Measurements from ENCODE around the gene FMR1.
A peak's percentile ranks its signal among the peaks of the same experiment; 100 is the strongest.

Gene FMR1

GRCh38 chrX:147914591-147914990 lies 2.9 kb downstream of the FMR1 start:
- DNase-seq (ENCODE audit: low read depth in 1 of 2, low spot score in 1 of 2): no peak

DNA sequence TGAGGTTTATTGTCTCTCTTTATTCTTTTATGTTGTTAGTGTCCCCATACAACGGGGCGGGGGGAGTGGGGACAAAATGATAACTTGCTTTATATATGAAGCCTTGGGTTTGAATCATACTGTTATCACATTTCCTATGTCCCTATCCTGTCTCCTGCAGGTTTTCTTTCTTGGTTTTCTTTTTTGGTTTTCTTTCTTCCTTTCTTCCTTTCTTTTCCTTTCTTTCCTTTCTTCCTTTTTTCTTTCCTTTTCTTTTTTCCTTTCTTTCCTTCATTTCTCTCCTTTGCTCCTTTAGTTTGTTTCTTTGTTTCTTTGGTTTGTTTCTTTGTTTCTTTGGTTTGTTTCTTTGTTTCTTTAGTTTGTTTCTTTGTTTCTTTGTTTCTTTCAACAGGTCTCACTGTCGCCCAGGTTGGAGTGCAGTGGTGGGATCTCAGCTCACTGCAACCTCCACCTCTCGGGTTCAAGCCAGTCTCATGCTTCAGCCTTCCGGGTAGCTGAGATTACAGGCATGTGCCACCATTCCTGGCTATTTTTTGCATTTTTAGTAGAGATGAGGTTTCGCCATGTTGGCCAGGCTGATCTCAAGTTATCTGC lies 4.8 kb downstream of the FMR1 start:
- DNase-seq (ENCODE audit: low read depth in 1 of 2, low spot score in 1 of 2): no peak

DNA sequence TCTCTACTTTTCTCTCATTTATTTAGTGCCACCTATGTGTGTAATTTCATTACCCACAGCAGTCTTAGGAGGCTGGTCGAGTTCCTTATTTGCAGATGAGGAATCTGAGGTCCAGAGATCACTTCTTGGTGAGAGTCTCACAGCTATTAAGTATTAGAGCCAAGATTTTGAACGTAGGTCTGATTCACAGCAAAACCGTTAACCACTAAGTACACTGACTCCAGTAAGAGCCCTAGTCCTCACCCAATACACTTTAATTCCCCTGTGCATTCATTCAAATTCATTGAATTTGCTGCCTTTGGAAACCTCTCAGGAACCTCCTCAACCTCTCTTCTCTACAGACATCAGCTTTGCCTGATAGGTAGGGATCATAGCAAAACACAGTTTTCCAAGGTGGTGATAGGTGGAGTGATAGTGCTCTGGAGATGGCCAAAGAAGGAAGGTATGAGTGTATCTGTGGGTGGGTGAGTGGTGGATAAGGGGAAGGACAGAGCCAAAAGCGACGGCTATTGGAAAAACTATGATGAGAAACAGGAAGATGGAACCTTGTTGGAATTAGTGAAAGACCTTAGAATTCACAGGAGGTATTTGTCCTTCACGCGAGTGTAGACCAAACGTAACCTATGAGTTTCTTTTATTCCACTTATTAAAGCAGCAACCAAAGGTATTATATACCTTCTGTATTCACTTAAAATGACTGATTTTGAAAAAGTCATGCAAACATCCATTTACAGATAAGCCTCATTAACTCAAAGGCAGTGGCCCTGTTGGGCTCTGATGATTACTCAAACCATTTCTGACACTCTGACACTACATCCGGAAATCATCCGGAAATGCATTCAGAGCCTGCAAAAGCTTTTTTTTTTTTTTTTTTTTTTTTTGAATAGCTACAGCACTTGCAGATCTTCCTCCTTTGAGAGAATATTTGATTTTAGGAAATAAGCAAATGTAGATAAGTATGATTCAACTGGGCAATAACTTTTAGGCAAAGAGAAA lies 6.3 kb downstream of the FMR1 start:
- peak in 1 of 2 donors; percentile 13 for DNase-seq (ENCODE audit: low read depth in 1 of 2, low spot score in 1 of 2)

GRCh38 chrX:147920161-147920666 lies 8.5 kb downstream of the FMR1 start:
- DNase-seq (ENCODE audit: low read depth in 1 of 2, low spot score in 1 of 2): no peak

DNA sequence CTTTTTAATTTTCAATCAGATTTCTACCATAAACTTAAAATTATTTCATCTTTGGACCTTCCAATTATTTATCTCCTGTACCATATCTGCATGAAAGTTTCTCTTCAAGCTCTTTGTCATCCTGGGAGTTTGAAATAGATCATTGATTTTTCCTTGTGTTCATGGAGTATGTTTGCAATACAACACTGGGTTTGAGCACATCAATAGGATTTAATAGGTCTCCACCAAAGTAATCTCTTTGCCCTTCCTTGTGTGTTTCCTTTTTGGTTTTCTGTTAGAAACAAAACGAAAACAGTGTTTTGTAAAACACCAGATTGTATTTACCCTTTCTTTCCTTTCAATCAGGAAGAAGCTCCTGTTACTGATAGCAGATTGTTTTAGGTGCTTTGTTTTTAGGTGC lies 11.9 kb downstream of the FMR1 start:
- no peak for DNase-seq (ENCODE audit: low read depth in 1 of 2, low spot score in 1 of 2)

GRCh38 chrX:147927256-147927655 lies 15.5 kb downstream of the FMR1 start:
- DNase-seq (ENCODE audit: low read depth in 1 of 2, low spot score in 1 of 2): no peak

- no peak for DNase-seq (ENCODE audit: low read depth in 1 of 2, low spot score in 1 of 2)
These were observed 22.1 kb downstream of the FMR1 start for GRCh38 chrX:147933815-147934214.

GRCh38 chrX:147935156-147935758 lies 23.5 kb downstream of the FMR1 start:
- DNase-seq (ENCODE audit: low read depth in 1 of 2, low spot score in 1 of 2): no peak

- DNase-seq (ENCODE audit: low read depth in 1 of 2, low spot score in 1 of 2): no peak
These were observed 33.6 kb downstream of the FMR1 start for GRCh38 chrX:147945286-147945685.

DNA sequence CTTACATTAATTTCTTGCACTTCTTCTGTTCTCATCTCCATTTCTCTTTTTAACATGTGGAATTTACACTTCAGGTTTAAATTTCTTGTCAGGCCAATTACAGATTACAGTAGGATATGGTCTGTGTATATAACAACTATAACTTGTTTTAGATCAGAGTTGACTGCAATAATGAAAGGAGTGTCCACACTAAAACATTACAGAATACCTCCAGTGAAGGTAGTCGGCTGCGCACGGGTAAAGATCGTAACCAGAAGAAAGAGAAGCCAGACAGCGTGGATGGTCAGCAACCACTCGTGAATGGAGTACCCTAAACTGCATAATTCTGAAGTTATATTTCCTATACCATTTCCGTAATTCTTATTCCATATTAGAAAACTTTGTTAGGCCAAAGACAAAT lies 36.8 kb downstream of the FMR1 start:
- no peak for DNase-seq (ENCODE audit: low read depth in 1 of 2, low spot score in 1 of 2)

GRCh38 chrX:147950352-147950751 lies 38.6 kb downstream of the FMR1 start:
- DNase-seq (ENCODE audit: low read depth in 1 of 2, low spot score in 1 of 2): no peak

DNA sequence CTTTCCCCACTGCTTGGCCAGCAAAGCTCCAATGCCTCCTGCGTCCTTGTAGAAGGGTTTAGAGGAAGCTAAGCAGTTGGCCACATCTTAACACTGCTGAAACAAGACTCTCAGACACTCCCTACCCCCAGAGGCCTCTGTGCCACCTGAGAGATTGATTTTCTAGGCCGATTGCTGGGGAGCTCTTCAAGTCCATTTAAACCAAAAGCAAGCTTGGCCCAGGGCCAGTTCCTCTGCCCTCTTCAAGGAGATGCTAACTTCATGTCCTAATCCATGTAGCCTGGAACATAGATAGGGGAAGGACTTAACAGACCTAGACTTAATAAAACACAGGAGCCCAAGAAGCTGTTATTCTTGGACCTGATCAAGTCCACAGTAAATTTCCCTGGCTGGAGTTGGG lies 42.3 kb downstream of the FMR1 start:
- no peak for DNase-seq (ENCODE audit: low read depth in 1 of 2, low spot score in 1 of 2)

GRCh38 chrX:147957291-147957690 lies 45.6 kb downstream of the FMR1 start:
- DNase-seq (ENCODE audit: low read depth in 1 of 2, low spot score in 1 of 2): no peak

DNA sequence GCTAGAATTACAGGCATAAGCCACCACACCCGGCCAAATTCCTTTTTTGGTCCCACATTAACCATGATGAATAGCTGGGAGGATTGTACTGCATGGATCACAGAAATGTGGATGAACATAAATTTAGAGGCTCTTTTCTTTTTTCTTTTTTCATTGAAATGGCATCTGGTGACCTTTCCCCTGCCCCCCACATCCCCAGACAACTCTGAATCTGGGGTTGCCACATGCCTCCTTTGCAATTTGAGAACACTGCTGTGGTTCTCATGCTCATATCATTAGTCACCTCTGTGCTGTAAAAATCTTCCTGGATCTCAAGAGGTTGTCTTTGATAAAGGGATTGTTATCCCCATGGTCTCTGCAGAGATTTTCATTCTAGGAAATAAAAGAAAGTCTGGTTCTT lies 46.6 kb downstream of the FMR1 start:
- no peak for DNase-seq (ENCODE audit: low read depth in 1 of 2, low spot score in 1 of 2)

- DNase-seq (ENCODE audit: low read depth in 1 of 2, low spot score in 1 of 2): no peak
These were observed 49.0 kb downstream of the FMR1 start for GRCh38 chrX:147960722-147961121.

GRCh38 chrX:147962476-147962875 lies 50.8 kb downstream of the FMR1 start:
- DNase-seq (ENCODE audit: low read depth in 1 of 2, low spot score in 1 of 2): no peak

DNA sequence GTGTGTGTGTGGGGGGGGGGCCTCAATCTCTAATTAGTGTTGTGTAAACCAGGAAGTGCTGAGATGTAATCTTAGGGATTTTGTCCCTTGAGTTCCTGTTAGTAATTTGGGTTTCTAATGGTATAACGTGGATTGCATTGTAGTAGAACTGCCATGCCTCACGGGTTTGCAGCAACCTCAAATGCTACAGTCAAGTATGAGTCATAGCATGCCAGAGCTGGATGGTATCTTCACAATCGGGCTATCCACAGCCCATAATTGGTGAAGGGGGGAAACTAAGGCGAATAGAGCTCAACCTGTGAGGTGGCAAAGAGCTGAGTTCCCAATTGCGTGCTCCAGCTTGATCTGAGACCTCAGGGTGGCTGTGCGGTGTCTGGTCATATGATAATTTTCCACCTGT lies 67.2 kb downstream of the FMR1 start:
- DNase-seq (ENCODE audit: low read depth in 1 of 2, low spot score in 1 of 2): no peak

GRCh38 chrX:147981038-147981752 lies 69.5 kb downstream of the FMR1 start, which contains the start of gene FMR1NB:
TSS of gene FMR1NB (plus strand) at chrX:147981337. CDS start at chrX:147981403, 66 bp downstream.
- no peak for DNase-seq (ENCODE audit: low read depth in 1 of 2, low spot score in 1 of 2)

Data from activated CD4-positive, alpha-beta T cell treated with anti-CD3 and anti-CD28 coated beads, Interleukin-2, amount 50 U/mL, for 24 hours (primary cell).